PFSK-1 (cell line): ENCODE measurements around the gene LARP1B.

Experiments
- FOXP2 ChIP-seq: optimal IDR thresholded peaks from 2 replicates; pipeline ENCODE3; 2011; ENCODE audit warnings: borderline replicate concordance, control low read depth, inconsistent platforms; ENCODE audit not compliant: insufficient read depth; ENCODE audit errors: extremely low read length, extremely low read depth
- POLR2AphosphoS5 ChIP-seq: IDR thresholded peaks from 2 replicates; pipeline ENCODE4 v1.6.1; 2012; ENCODE audit warnings: low read depth, mild to moderate bottlenecking, control low read depth, low read length, moderate library complexity
- SIN3A ChIP-seq: IDR thresholded peaks from 2 replicates; pipeline ENCODE4 v1.6.1; 2012; ENCODE audit warnings: mild to moderate bottlenecking, low read length, moderate library complexity, borderline replicate concordance; ENCODE audit not compliant: insufficient read depth
- TAF1 ChIP-seq: IDR thresholded peaks from 2 replicates; pipeline ENCODE4 v1.6.1; 2012; ENCODE audit warnings: low read length, control low read depth, borderline replicate concordance; ENCODE audit not compliant: insufficient read depth
- TF ChIP-seq, protein P1 (sequence below), 2 experiments: IDR thresholded peaks; 2 replicates each; pipeline versions ENCODE4 v1.6.1 to v1.8.0; 2011 to 2012; ENCODE audit warnings: low read depth in 2 of 2, low read length in 2 of 2, control low read depth in 1 of 2, inconsistent platforms in 1 of 2, mild to moderate bottlenecking in 1 of 2, moderate library complexity in 1 of 2; ENCODE audit not compliant: insufficient read depth in 1 of 2

LARP1B gene

DNA sequence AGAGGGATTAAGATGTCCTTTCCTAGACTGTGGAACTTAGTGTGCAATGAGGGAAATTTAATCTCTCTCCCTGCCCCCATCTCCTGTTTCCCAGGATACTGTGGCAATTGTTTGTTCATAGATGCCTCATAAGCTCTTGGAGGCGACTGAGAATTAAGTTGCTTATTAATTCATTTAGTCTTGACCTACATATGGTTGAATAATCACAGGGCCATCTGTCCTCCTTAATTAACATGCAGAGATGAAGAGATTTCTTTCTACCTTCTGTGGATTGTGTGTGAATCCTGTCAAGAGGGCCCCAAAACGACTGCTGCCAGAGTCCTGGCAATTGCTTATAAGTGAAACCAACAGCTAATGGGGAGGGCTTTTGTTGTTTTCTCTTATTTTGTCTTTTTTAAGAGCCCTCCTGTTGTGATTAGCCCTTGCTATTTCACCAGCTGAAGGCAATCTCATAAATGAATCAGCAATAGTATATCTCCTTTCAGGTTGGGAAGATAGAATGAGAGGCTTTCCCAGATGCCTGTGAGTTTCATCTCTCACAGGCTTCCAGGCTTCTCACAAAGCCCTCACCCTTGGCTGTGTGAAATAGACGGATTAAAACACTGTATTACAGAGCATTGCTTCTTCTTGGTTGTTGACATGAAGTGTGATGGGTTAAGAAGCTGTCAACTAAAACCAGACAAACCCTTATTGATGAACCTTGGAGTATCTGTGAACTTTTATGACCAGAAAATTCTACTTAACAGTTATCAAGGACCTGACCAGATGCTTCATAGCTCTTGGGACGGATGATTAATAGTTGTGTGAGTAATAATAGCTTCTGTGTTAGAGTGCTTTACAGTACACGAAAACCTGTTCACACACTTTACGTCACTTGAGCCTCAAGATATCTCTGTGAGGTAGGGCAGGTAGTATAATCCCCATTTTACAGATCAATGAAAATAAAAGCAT, 168.0 kb downstream of the LARP1B start:
- TF ChIP-seq SIN3A, result no peak
- TF ChIP-seq TAF1, result no peak
- TF ChIP-seq, protein P1, sequence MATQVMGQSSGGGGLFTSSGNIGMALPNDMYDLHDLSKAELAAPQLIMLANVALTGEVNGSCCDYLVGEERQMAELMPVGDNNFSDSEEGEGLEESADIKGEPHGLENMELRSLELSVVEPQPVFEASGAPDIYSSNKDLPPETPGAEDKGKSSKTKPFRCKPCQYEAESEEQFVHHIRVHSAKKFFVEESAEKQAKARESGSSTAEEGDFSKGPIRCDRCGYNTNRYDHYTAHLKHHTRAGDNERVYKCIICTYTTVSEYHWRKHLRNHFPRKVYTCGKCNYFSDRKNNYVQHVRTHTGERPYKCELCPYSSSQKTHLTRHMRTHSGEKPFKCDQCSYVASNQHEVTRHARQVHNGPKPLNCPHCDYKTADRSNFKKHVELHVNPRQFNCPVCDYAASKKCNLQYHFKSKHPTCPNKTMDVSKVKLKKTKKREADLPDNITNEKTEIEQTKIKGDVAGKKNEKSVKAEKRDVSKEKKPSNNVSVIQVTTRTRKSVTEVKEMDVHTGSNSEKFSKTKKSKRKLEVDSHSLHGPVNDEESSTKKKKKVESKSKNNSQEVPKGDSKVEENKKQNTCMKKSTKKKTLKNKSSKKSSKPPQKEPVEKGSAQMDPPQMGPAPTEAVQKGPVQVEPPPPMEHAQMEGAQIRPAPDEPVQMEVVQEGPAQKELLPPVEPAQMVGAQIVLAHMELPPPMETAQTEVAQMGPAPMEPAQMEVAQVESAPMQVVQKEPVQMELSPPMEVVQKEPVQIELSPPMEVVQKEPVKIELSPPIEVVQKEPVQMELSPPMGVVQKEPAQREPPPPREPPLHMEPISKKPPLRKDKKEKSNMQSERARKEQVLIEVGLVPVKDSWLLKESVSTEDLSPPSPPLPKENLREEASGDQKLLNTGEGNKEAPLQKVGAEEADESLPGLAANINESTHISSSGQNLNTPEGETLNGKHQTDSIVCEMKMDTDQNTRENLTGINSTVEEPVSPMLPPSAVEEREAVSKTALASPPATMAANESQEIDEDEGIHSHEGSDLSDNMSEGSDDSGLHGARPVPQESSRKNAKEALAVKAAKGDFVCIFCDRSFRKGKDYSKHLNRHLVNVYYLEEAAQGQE (IDR thresholded peaks at IDR 0.05; ENCODE audit: insufficient read depth in 1 of 2, low read depth in 2 of 2, low read length in 2 of 2), result no peak
- no peak for TF ChIP-seq POLR2AphosphoS5
- no peak for TF ChIP-seq FOXP2

GRCh38 chr4:128232719-128233118, 171.6 kb downstream of the LARP1B start:
- TF ChIP-seq TAF1 (no peak), SIN3A (no peak), FOXP2 (no peak), POLR2AphosphoS5 (no peak)
- TF ChIP-seq, protein P1 (IDR thresholded peaks at IDR 0.05; ENCODE audit: insufficient read depth in 1 of 2, low read depth in 2 of 2, low read length in 2 of 2), result no peak

GRCh38 chr4:128234836-128235235, 173.7 kb downstream of the LARP1B start:
- TF ChIP-seq FOXP2 (no peak), TAF1 (no peak), POLR2AphosphoS5 (no peak), SIN3A (no peak)
- TF ChIP-seq, protein P1 (IDR thresholded peaks at IDR 0.05; ENCODE audit: insufficient read depth in 1 of 2, low read depth in 2 of 2, low read length in 2 of 2), result no peak

DNA sequence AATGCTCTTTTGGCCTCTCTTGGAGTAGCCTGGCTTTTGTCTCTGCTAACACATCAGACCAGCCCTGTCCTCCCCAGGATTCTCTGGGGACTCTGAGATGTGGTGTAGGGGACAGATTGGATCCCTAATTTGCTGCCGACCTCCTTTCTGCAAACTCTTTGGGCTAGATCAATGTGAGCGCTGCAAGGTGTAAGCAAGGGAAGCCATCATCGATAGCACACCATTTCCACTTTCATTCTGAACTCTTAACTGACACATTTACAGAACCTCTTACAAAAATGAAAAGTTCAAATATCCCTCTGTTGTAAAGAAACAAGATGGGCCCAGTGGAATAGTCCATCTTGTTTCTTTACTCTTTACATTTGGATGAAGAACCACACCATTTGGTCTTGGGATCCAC, 179.9 kb downstream of the LARP1B start:
- no peak for TF ChIP-seq POLR2AphosphoS5

GRCh38 chr4:128241425-128241913, 180.4 kb downstream of the LARP1B start:
- no peak for TF ChIP-seq TAF1
- no peak for TF ChIP-seq SIN3A
- TF ChIP-seq, protein P1 (IDR thresholded peaks at IDR 0.05; ENCODE audit: insufficient read depth in 1 of 2, low read depth in 2 of 2, low read length in 2 of 2), result no peak
- no peak for TF ChIP-seq FOXP2
- no peak for TF ChIP-seq POLR2AphosphoS5
